HUES64 (cell line): ENCODE results near the gene PCNX1.

Experiments used
- H3K27ac ChIP-seq: 2 replicates; pipeline ENCODE4 v1.7.0; 2013; ENCODE audit warnings: low read depth, low read length, inconsistent platforms
- H3K27me3 ChIP-seq: 2 replicates; pipeline ENCODE4 v1.6.1; 2013; ENCODE audit warnings: mild to moderate bottlenecking, low read length; ENCODE audit not compliant: insufficient read depth
- H3K36me3 ChIP-seq: 2 replicates; pipeline ENCODE4 v1.6.1; 2013; ENCODE audit warnings: mild to moderate bottlenecking, low read length; ENCODE audit not compliant: insufficient read depth
- H3K4me1 ChIP-seq: 2 replicates; pipeline ENCODE4 v1.6.1; 2013; ENCODE audit warnings: mild to moderate bottlenecking, low read length, moderate library complexity; ENCODE audit not compliant: insufficient read depth
- H3K4me3 ChIP-seq: 2 replicates; pipeline ENCODE4 v1.5.1; 2013; ENCODE audit warnings: mild to moderate bottlenecking, low read length, moderate library complexity
- H3K9ac ChIP-seq: 2 replicates; pipeline ENCODE4 v1.6.1; 2013; ENCODE audit warnings: mild to moderate bottlenecking, low read depth, low read length
- H3K9me3 ChIP-seq: 2 replicates; pipeline ENCODE4 v1.6.1; 2013; ENCODE audit warnings: low read depth, low read length; ENCODE audit not compliant: insufficient read depth
- WGBS: fragments of 150-250, 120-280 bp; methylation state at CpG from one replicate; pipeline ENCODE4 v1.1.7; 2013; ENCODE audit warnings: missing lambda C conversion rate; 5-methylcytosine and 5-hydroxymethylcytosine counted together

Gene PCNX1

GRCh38 chr14:70972107-70972976 is 65.1 kb downstream of the PCNX1 start:
- no peaks in the 10 kb centered on the region for H3K27me3 ChIP-seq
- WGBS, result 52% methylated on average over 5 of the region's 6 CpGs
- H3K36me3 ChIP-seq, result peaks cover 52% of the 10 kb centered on the region
- no peak overlapping the region for H3K27ac ChIP-seq
- no peaks in the 10 kb centered on the region for H3K4me1 ChIP-seq
- H3K4me3 ChIP-seq, result no peak overlapping the region
- H3K9me3 ChIP-seq, result no peaks in the 10 kb centered on the region
- H3K9ac ChIP-seq, result no peak overlapping the region

DNA sequence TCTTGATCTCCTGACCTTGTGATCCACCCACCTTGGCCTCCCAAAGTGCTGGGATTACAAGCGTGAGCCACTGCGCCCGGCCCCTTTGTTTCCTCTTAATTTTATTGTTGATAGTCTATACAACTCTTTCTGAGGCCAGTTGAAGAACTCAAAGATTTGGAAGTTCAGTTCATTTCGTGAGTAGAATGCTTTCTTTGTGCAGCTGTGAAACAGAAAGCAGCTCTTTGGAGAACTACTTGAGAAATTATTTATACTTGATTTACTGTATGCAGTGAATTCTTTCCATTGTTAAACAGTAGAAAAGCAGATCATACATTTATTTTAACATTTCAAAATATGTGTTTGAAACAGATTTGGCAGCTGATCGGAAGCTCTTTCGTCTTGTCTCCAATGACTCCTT is 69.3 kb downstream of the PCNX1 start:
- Histone ChIP-seq H3K27ac (no peak overlapping the region), H3K9me3 (no peaks in the 10 kb centered on the region), H3K27me3 (no peaks in the 10 kb centered on the region), H3K4me1 (no peaks in the 10 kb centered on the region), H3K9ac (no peak overlapping the region), H3K4me3 (no peak overlapping the region), H3K36me3 (peaks cover 46% of the 10 kb centered on the region)
- WGBS, result 94% methylated on average over 6 of the region's 6 CpGs

GRCh38 chr14:70981000-70981952 is 74.0 kb downstream of the PCNX1 start:
- peaks cover 34% of the 10 kb centered on the region for H3K36me3 ChIP-seq
- H3K9ac ChIP-seq, result no peak overlapping the region
- H3K4me1 ChIP-seq, result no peaks in the 10 kb centered on the region
- WGBS, result 97% methylated on average over 6 of the region's 6 CpGs
- H3K9me3 ChIP-seq, result no peaks in the 10 kb centered on the region
- H3K4me3 ChIP-seq, result no peak overlapping the region
- no peak overlapping the region for H3K27ac ChIP-seq
- H3K27me3 ChIP-seq, result no peaks in the 10 kb centered on the region

- no peak overlapping the region for H3K27ac ChIP-seq
- no peak overlapping the region for H3K9ac ChIP-seq
- no peaks in the 10 kb centered on the region for H3K4me1 ChIP-seq
- H3K36me3 ChIP-seq, result peaks cover 27% of the 10 kb centered on the region
- H3K9me3 ChIP-seq, result no peaks in the 10 kb centered on the region
- no peak overlapping the region for H3K4me3 ChIP-seq
- WGBS, result no CpG with 5 or more reads among the region's 1 CpG
- no peaks in the 10 kb centered on the region for H3K27me3 ChIP-seq
These were observed 74.9 kb downstream of the PCNX1 start for GRCh38 chr14:70982200-70982599.

GRCh38 chr14:70987041-70987440 is 79.8 kb downstream of the PCNX1 start:
- H3K4me1 ChIP-seq, result no peaks in the 10 kb centered on the region
- no peak overlapping the region for H3K27ac ChIP-seq
- H3K4me3 ChIP-seq, result no peak overlapping the region
- no peaks in the 10 kb centered on the region for H3K36me3 ChIP-seq
- no peaks in the 10 kb centered on the region for H3K9me3 ChIP-seq
- WGBS, result no CpG with 5 or more reads among the region's 1 CpG
- H3K27me3 ChIP-seq, result no peaks in the 10 kb centered on the region
- H3K9ac ChIP-seq, result no peak overlapping the region

DNA sequence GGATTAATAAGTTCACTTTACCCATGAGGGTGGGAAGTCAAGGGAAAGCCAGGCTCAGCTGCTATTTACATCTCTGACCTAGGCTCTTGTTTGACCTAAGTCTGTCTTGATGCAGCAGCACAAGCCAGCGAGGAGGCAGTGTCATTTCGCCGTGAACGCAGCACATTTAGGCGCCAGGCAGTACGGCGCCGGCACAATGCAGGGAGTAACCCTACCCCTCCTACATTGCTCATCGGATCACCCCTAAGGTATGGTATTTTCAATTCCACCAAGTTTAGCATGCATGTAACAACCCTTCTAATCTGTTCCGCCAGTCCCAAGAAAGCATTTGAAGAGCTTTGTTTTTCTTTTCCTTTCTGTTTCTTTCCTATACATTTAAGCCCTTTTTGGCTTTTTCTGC is 81.2 kb downstream of the PCNX1 start:
- Histone ChIP-seq H3K4me1 (no peaks in the 10 kb centered on the region), H3K27me3 (no peaks in the 10 kb centered on the region), H3K9ac (no peak overlapping the region), H3K36me3 (no peaks in the 10 kb centered on the region), H3K4me3 (no peak overlapping the region), H3K9me3 (no peaks in the 10 kb centered on the region), H3K27ac (no peak overlapping the region)
- 94% methylated on average over 10 of the region's 10 CpGs for WGBS

- Histone ChIP-seq H3K36me3 (peaks cover 10% of the 10 kb centered on the region; the same call in 1 of the 2 replicates), H3K9ac (no peak overlapping the region), H3K4me3 (no peak overlapping the region), H3K27ac (no peak overlapping the region), H3K27me3 (no peaks in the 10 kb centered on the region), H3K4me1 (no peaks in the 10 kb centered on the region), H3K9me3 (no peaks in the 10 kb centered on the region)
These were observed 86.7 kb downstream of the PCNX1 start for GRCh38 chr14:70993931-70994330.

GRCh38 chr14:70995211-70995610 is 88.0 kb downstream of the PCNX1 start:
- Histone ChIP-seq H3K36me3 (peaks cover 10% of the 10 kb centered on the region; the same call in 1 of the 2 replicates), H3K4me1 (no peaks in the 10 kb centered on the region), H3K9ac (no peak overlapping the region), H3K9me3 (no peaks in the 10 kb centered on the region), H3K27me3 (no peaks in the 10 kb centered on the region), H3K4me3 (no peak overlapping the region), H3K27ac (no peak overlapping the region)
- 100% methylated on average over 1 of the region's 1 CpG for WGBS

GRCh38 chr14:70995671-70996070 is 88.4 kb downstream of the PCNX1 start:
- Histone ChIP-seq H3K4me1 (no peaks in the 10 kb centered on the region), H3K4me3 (no peak overlapping the region), H3K27ac (no peak overlapping the region), H3K36me3 (peaks cover 10% of the 10 kb centered on the region; the same call in 1 of the 2 replicates), H3K9me3 (no peaks in the 10 kb centered on the region), H3K9ac (no peak overlapping the region), H3K27me3 (no peaks in the 10 kb centered on the region)
- WGBS, result 90% methylated on average over 3 of the region's 3 CpGs

- Histone ChIP-seq H3K9me3 (no peaks in the 10 kb centered on the region), H3K27me3 (no peaks in the 10 kb centered on the region), H3K4me1 (no peaks in the 10 kb centered on the region), H3K27ac (no peak overlapping the region), H3K9ac (no peak overlapping the region), H3K36me3 (peaks cover 13% of the 10 kb centered on the region; the same call in 1 of the 2 replicates), H3K4me3 (no peak overlapping the region)
- 100% methylated on average over 1 of the region's 1 CpG for WGBS
These were observed 91.9 kb downstream of the PCNX1 start for GRCh38 chr14:70999117-70999516.

DNA sequence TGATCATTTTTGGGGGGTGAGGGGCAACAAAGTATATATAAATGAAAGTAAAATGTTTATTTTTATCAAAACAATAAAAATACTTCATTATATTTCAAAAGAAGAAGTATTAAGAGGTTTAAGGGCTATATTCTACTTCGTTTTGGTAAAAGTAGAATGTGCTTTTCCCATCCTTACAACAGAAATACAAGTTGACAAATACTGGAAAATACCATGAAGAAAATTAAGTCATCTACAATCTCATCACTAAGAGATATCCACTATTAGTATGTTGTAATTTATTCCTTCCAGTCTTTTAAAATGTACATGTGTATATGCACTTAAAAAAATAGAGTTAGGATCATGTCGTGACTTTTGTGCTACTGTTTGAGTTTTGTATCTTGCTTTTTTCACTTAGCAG is 92.8 kb downstream of the PCNX1 start:
- 100% methylated on average over 1 of the region's 2 CpGs for WGBS

More for the DNA sequence above, 92.8 kb downstream of the PCNX1 start:
- no peak overlapping the region for H3K4me3 ChIP-seq
- no peaks in the 10 kb centered on the region for H3K27me3 ChIP-seq
- H3K9ac ChIP-seq, result no peak overlapping the region
- no peaks in the 10 kb centered on the region for H3K4me1 ChIP-seq
- H3K27ac ChIP-seq, result no peak overlapping the region
- peaks cover 22% of the 10 kb centered on the region; the same call in 1 of the 2 replicates for H3K36me3 ChIP-seq
- no peaks in the 10 kb centered on the region for H3K9me3 ChIP-seq
